K562 (cell line): ENCODE results near the gene SLC48A1. TPM values are rescaled to one million over a fixed set of nuclear protein-coding genes. Genes with fewer than 3 reads are reported as not detected.

Source experiments
- ATAC-seq: fragments of 200-7000 bp; cut with Tn5 transposase; 3 replicates; pipeline ENCODE4 v1.9.1; 2020; ENCODE audit warnings: moderate library complexity
- BruUV-seq: library from RNA; stranded (reverse); fragments of 400-500 nt; replicated peaks from 2 replicates; lab custom pipeline; 2021; lab: Mats Ljungman, UMichigan
- CTCF ChIA-PET: fragments of 300-600 bp; formaldehyde crosslinking; extraction: SDS; loops from one replicate; lab custom pipeline; 2021; ENCODE audit warnings: low intra/inter-chr PET ratio; lab: Yijun Ruan, JAX
- POLR2A ChIA-PET: fragments of 300-600, 350-650 bp; sonication (Branson Sonifier 250); formaldehyde crosslinking; extraction: SDS; loops from one replicate; lab custom pipeline; 2021; ENCODE audit warnings: antibody characterized with exemption, inconsistent platforms; lab: Yijun Ruan, JAX
- DNase-seq, 4 experiments: peaks; one replicate each; pipeline versions ENCODE4 v3.0.0 to v3.0.0-alpha.2; 2011 to 2018; ENCODE audit warnings: low spot score in 3 of 4, mixed read lengths in 3 of 4; ENCODE audit errors: extremely low read depth in 1 of 4
- FAIRE-seq: peaks from 2 replicates; lab custom pipeline; 2011; peaks lifted over from hg19 to GRCh38; lab: Jason Lieb, UNC
- H2AFZ ChIP-seq: 2 replicates; pipeline ENCODE4 v1.6.0; 2011; ENCODE audit warnings: low read depth, low read length, control low read depth, inconsistent platforms
- H3K27ac ChIP-seq: fragments of 200-600 bp; 3 replicates; pipeline ENCODE4 v1.8.0; 2011; ENCODE audit warnings: low read depth, mild to moderate bottlenecking, control low read depth, inconsistent platforms, low read length, moderate library complexity, mixed read lengths; ENCODE audit errors: extremely low read depth
- H3K27me3 ChIP-seq, 2 experiments: fragments of 300-600 bp in 1 of 2; 2 replicates in 1 of 2; 3 replicates in 1 of 2; pipeline versions ENCODE4 v1.6.0 to v1.8.0; 2011; ENCODE audit warnings: inconsistent platforms in 2 of 2, low read length in 2 of 2, mild to moderate bottlenecking in 1 of 2, mixed read lengths in 1 of 2, moderate library complexity in 1 of 2; ENCODE audit not compliant: control insufficient read depth in 2 of 2, insufficient read depth in 2 of 2
- H3K36me3 ChIP-seq: fragments of 300-600 bp; 3 replicates; pipeline ENCODE4 v1.8.0; 2011; ENCODE audit warnings: mild to moderate bottlenecking, low read length, inconsistent platforms; ENCODE audit not compliant: control insufficient read depth, insufficient read depth
- H3K4me1 ChIP-seq, 2 experiments: fragments of 200-600 bp in 1 of 2; replicated peaks in 1 of 2; 2 replicates in 1 of 2; 3 replicates in 1 of 2; pipeline versions ENCODE4 v1.5.1 to v1.8.0; 2011; ENCODE audit warnings: inconsistent platforms in 2 of 2, low read length in 2 of 2, mild to moderate bottlenecking in 1 of 2, mixed read lengths in 1 of 2, moderate library complexity in 1 of 2; ENCODE audit not compliant: control insufficient read depth in 2 of 2, insufficient read depth in 2 of 2
- H3K4me2 ChIP-seq: 2 replicates; pipeline ENCODE4 v1.6.1; 2011; ENCODE audit warnings: low read length, control low read depth, inconsistent platforms, mixed read lengths; ENCODE audit not compliant: insufficient read depth
- H3K4me3 ChIP-seq: fragments of 200-600 bp; sonication (generic), shearing (Covaris generic); 2 replicates; pipeline ENCODE4 v1.5.1; 2016; ENCODE audit warnings: control low read depth, inconsistent platforms
- H3K79me2 ChIP-seq: fragments of 200-600 bp; 3 replicates; pipeline ENCODE4 v1.8.0; 2011; ENCODE audit warnings: low read length, inconsistent platforms; ENCODE audit not compliant: control insufficient read depth, insufficient read depth
- H3K9ac ChIP-seq, 2 experiments: 2 replicates each; pipeline versions ENCODE4 v1.6.0 to v1.6.1; 2011; ENCODE audit warnings: low read depth in 2 of 2, low read length in 2 of 2, control low read depth in 1 of 2, inconsistent platforms in 1 of 2, mild to moderate bottlenecking in 1 of 2, mixed read lengths in 1 of 2; ENCODE audit not compliant: insufficient read depth in 1 of 2
- H3K9me1 ChIP-seq: one replicate; pipeline ENCODE4 v1.6.0; 2011; ENCODE audit warnings: inconsistent platforms, mild to moderate bottlenecking, low read length, moderate library complexity; ENCODE audit not compliant: control insufficient read depth, insufficient read depth
- H3K9me3 ChIP-seq: replicated peaks from 2 replicates; pipeline ENCODE4 v1.5.1; 2011; ENCODE audit warnings: low read depth, low read length, inconsistent platforms; ENCODE audit not compliant: control insufficient read depth, insufficient read depth
- H4K20me1 ChIP-seq: replicated peaks from 2 replicates; pipeline ENCODE4 v1.6.1; 2011; ENCODE audit warnings: low read length, inconsistent platforms, mixed read lengths; ENCODE audit not compliant: control insufficient read depth, insufficient read depth
- ESRRB ChIP-seq: fragments of 250-450 bp; sonication (Bioruptor Pico); IDR thresholded peaks from 2 replicates; pipeline ENCODE4 v1.5.0; 2020; ENCODE audit warnings: mild to moderate bottlenecking, moderate library complexity, borderline replicate concordance
- MEF2D ChIP-seq: conservative IDR thresholded peaks from 2 replicates; pipeline ENCODE4 v1.6.1; 2016; ENCODE audit warnings: low read depth, missing genetic modification characterization, missing compliant biosample characterization
- RFX7 ChIP-seq: fragments of 250-450 bp; sonication (Bioruptor Pico); IDR thresholded peaks from 2 replicates; pipeline ENCODE4 v1.5.1; 2021; ENCODE audit warnings: mild to moderate bottlenecking
- ZNF24 ChIP-seq: fragments of 450-650 bp; IDR thresholded peaks from 2 replicates; pipeline ENCODE4 v1.6.1; 2016
- ZNF384 ChIP-seq: IDR thresholded peaks from 2 replicates; pipeline ENCODE4 v1.6.1; 2012; ENCODE audit warnings: low read depth, low read length, improper control_type of control experiment
- WGBS: fragments of 100-300 bp; shearing (Covaris generic); methylation state at CpG from one replicate; pipeline ENCODE4 v1.1.6; 2016; ENCODE audit warnings: low coverage, mixed read lengths; ENCODE audit not compliant: insufficient coverage; ENCODE audit errors: missing lambda C conversion rate; 5-methylcytosine and 5-hydroxymethylcytosine counted together
- in situ Hi-C: fragments of 300-500 bp; cut with MboI; formaldehyde crosslinking; loops from 4 replicates; pipeline ENCODE4 v1.15.0; 2018; ENCODE audit warnings: inconsistent platforms, mixed read lengths
- intact Hi-C: fragments of 100-400 bp; cut with micrococcal nuclease; formaldehyde crosslinking; loops from 2 replicates; pipeline ENCODE4 v1.14.2; 2022
- polyA plus RNA-seq, 8 experiments: library from polyadenylated mRNA; depleted of rRNA in 4 of 8; stranded (reverse) in 5 of 8; unstranded in 3 of 8; fragments of >200 nt; fragmentation: Nextera tagmentation in 2 of 8; fragmentation: Illumina TruSeq in 1 of 8; extraction: Ambion mirVana in 2 of 8; extraction: Trizol in 1 of 8; gene quantifications; 2 replicates each; pipeline versions ENCODE4 v1.2.1 to v1.2.3, GENCODE V29; 2011 to 2014; ENCODE audit warnings: inconsistent platforms in 1 of 8, missing spikeins in 1 of 8
- total RNA-seq, 7 experiments: library from RNA; depleted of rRNA in 6 of 7; stranded (reverse); fragments of >200 nt in 6 of 7; fragmentation: Illumina TruSeq in 2 of 7; extraction: Trizol in 2 of 7; gene quantifications; 2 replicates each; pipeline versions ENCODE4 v1.2.1 to v1.2.3, GENCODE V29; 2011 to 2021; ENCODE audit warnings: low replicate concordance in 1 of 7
- TF ChIP-seq, protein P1 (sequence below): IDR thresholded peaks from 2 replicates; pipeline ENCODE4 v1.6.1; 2014; ENCODE audit warnings: antibody characterized with exemption

The SLC48A1 gene
- total and polyA plus RNA-seq, 9 of the 15 experiments (the other 6 are each of a cell fraction or from before 2014, with no cell fraction given), result 10.7 to 37.5 (median 18.7) TPM

DNA sequence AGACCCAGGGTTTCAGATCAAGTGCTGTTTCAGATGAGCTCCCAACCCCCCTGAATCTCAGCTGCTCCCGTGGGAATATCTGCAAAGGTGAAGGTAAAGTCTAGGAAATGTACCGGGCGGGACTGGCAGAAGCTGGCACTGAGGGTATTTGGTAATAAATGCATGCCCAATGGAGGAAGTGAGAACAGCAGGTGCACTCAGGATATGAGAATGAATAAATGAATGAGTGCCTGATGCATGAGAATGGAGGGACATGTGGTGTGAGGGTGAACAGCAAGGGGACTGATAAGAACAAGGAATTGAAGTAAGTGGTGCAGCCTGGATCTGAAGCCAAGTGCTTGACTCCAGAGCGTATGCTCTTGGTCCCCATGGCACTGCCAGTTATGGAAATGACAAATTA, 25.9 kb upstream of the SLC48A1 start:
- ATAC-seq (no peak), DNase-seq (no peak), FAIRE-seq (no peak)
- H3K9me1 ChIP-seq, result no peaks in the 10 kb centered on the region
- intact Hi-C loops (no loop called here), in situ Hi-C loops (no loop called here)
- 3% methylated on average over 4 of the region's 4 CpGs for WGBS
- no peaks in the 10 kb centered on the region for H3K9me3 ChIP-seq
- H3K36me3 ChIP-seq, result no peaks in the 10 kb centered on the region
- peaks cover 6 to 40% of the 10 kb centered on the region in 2 experiments; a peak in 3 of 5 replicates for H3K4me1 ChIP-seq
- TF ChIP-seq ZNF384 (no peak), ZNF24 (peak; percentile 80), ESRRB (CRISPR knock-in tag) (no peak), MEF2D (tag) (no peak), RFX7 (CRISPR knock-in tag) (no peak)
- TF ChIP-seq, protein P1, sequence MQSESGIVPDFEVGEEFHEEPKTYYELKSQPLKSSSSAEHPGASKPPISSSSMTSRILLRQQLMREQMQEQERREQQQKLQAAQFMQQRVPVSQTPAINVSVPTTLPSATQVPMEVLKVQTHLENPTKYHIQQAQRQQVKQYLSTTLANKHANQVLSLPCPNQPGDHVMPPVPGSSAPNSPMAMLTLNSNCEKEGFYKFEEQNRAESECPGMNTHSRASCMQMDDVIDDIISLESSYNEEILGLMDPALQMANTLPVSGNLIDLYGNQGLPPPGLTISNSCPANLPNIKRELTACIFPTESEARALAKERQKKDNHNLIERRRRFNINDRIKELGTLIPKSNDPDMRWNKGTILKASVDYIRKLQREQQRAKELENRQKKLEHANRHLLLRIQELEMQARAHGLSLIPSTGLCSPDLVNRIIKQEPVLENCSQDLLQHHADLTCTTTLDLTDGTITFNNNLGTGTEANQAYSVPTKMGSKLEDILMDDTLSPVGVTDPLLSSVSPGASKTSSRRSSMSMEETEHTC, result no peak
- H3K4me3 ChIP-seq, result no peak overlapping the region
- ChIA-PET CTCF (no interaction called here), POLR2A (interaction anchor here (0.9 kb wide), 1 partner anchor 92 kb away, joined by 3 read pairs; no protein-coding TSS in a partner anchor)
- H3K9ac ChIP-seq, result peak overlapping the region in 1 of 2 experiments; percentile 12; a peak in 1 of 4 replicates
- H3K27ac ChIP-seq, result no peak overlapping the region
- H3K27me3 ChIP-seq, result peaks cover 30 to 70% of the 10 kb centered on the region in 2 experiments
- H2AFZ ChIP-seq, result no peak overlapping the region
- no peak overlapping the region for H3K4me2 ChIP-seq
- no TSS peak for BruUV-seq
- H4K20me1 ChIP-seq, result no peaks in the 10 kb centered on the region; the same call in 1 of the 2 replicates
- no peaks in the 10 kb centered on the region for H3K79me2 ChIP-seq
